ENCODE measurements around the gene TENM3.

DNA sequence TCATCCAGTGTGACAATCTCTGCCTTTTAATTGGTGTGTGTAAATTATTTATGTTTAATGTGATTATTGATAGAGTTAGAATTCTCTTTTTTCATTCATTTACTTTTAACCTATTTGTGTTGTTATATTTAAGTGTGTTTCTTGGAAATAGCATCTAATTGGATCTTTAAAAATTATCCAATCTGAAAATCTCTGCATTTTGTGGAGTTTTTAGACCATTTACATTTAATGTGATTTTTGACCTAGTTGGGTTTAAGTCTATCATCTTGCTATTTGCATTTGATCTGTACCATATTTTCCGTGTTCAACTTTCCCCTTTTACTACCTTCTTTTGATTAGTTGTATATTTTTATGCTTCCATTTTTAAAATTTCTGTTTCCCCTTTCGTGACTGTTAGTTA lies 71.3 kb downstream of the TENM3 start:
- TF ChIP-seq, protein P1, sequence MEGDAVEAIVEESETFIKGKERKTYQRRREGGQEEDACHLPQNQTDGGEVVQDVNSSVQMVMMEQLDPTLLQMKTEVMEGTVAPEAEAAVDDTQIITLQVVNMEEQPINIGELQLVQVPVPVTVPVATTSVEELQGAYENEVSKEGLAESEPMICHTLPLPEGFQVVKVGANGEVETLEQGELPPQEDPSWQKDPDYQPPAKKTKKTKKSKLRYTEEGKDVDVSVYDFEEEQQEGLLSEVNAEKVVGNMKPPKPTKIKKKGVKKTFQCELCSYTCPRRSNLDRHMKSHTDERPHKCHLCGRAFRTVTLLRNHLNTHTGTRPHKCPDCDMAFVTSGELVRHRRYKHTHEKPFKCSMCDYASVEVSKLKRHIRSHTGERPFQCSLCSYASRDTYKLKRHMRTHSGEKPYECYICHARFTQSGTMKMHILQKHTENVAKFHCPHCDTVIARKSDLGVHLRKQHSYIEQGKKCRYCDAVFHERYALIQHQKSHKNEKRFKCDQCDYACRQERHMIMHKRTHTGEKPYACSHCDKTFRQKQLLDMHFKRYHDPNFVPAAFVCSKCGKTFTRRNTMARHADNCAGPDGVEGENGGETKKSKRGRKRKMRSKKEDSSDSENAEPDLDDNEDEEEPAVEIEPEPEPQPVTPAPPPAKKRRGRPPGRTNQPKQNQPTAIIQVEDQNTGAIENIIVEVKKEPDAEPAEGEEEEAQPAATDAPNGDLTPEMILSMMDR (IDR thresholded peaks at IDR 0.05 in 2 of 3, conservative IDR thresholded peaks at IDR 0.05 in 1 of 3; ENCODE audit: control insufficient read depth in 2 of 3, extremely low read depth in 1 of 3, insufficient read depth in 1 of 3, low read depth in 3 of 3, low read length in 3 of 3) = no peak
- TF ChIP-seq POLR2A (IDR thresholded peaks at IDR 0.05; ENCODE audit: low read depth, low read length) = no peak
- no peak for TF ChIP-seq PML (IDR thresholded peaks at IDR 0.05; ENCODE audit: low read length)

Measured in GM12878 (cell line).